Panc1 (cell line): ENCODE data around the gene GATA6. TPM values are rescaled to one million over a fixed set of nuclear protein-coding genes. Genes with fewer than 3 reads are reported as not detected.

Source experiments
- ATAC-seq: fragments of 200-7000 bp; cut with Tn5 transposase; 2 replicates; pipeline ENCODE4 v1.9.1; 2020; ENCODE audit warnings: mild to moderate bottlenecking, moderate library complexity
- BruUV-seq: library from RNA; stranded (reverse); fragments of 400-500 nt; replicated peaks from 2 replicates; lab custom pipeline; 2021; lab: Mats Ljungman, UMichigan
- CTCF ChIA-PET: fragments of 300-600 bp; sonication (Branson Sonifier 250); formaldehyde crosslinking; loops from one replicate; lab custom pipeline; 2022; ENCODE audit warnings: antibody characterized with exemption; lab: Charles Lee
- POLR2A ChIA-PET: fragments of 300-600 bp; sonication (Branson Sonifier 250); formaldehyde crosslinking; loops from one replicate; lab custom pipeline; 2022; ENCODE audit warnings: antibody characterized with exemption; lab: Charles Lee
- DNase-seq: peaks from one replicate; pipeline ENCODE4 v3.0.0-alpha.2; 2010; ENCODE audit warnings: low read depth, low spot score
- H3K27ac ChIP-seq: 2 replicates; pipeline ENCODE4 v1.5.1; 2011; ENCODE audit warnings: mild to moderate bottlenecking, low read length, inconsistent platforms
- H3K27me3 ChIP-seq: fragments of 200-500 bp; sonication (Bioruptor generic); 2 replicates; pipeline ENCODE4 v1.6.0; 2014; ENCODE audit warnings: low read length, inconsistent platforms; ENCODE audit not compliant: control insufficient read depth, insufficient read depth
- H3K36me3 ChIP-seq: fragments of 200-500 bp; sonication (Bioruptor generic); 2 replicates; pipeline ENCODE4 v1.5.1; 2014; ENCODE audit warnings: inconsistent platforms, mild to moderate bottlenecking, low read length, moderate library complexity; ENCODE audit not compliant: control insufficient read depth, insufficient read depth
- H3K4me1 ChIP-seq: 2 replicates; pipeline ENCODE4 v1.5.1; 2011; ENCODE audit warnings: inconsistent platforms, mild to moderate bottlenecking, low read length, moderate library complexity; ENCODE audit not compliant: control insufficient read depth, insufficient read depth
- H3K4me3 ChIP-seq, 2 experiments: 2 replicates each; pipeline ENCODE4 v1.5.1; 2011 to 2012; ENCODE audit warnings: low read depth in 2 of 2, low read length in 2 of 2, mild to moderate bottlenecking in 2 of 2, inconsistent platforms in 1 of 2, moderate library complexity in 1 of 2
- H3K9me3 ChIP-seq: fragments of 200-500 bp; sonication (Bioruptor generic); 2 replicates; pipeline ENCODE4 v1.5.1; 2014; ENCODE audit warnings: low read depth, mild to moderate bottlenecking, inconsistent platforms, low read length, moderate library complexity; ENCODE audit not compliant: control insufficient read depth, insufficient read depth
- CTCF ChIP-seq: fragments of 450-650 bp; IDR thresholded peaks from 2 replicates; pipeline ENCODE4 v1.5.1; 2017; ENCODE audit warnings: mild to moderate bottlenecking
- POLR2AphosphoS5 ChIP-seq: IDR thresholded peaks from 2 replicates; pipeline ENCODE4 v1.6.1; 2012; ENCODE audit warnings: mild to moderate bottlenecking, low read depth, low read length, moderate library complexity
- SIN3A ChIP-seq: IDR thresholded peaks from 2 replicates; pipeline ENCODE4 v1.6.1; 2012; ENCODE audit warnings: low read depth, mild to moderate bottlenecking, low read length, moderate library complexity, borderline replicate concordance; ENCODE audit not compliant: insufficient read depth
- TCF7L2 ChIP-seq: IDR thresholded peaks from 2 replicates; pipeline ENCODE4 v1.6.1; 2011; ENCODE audit warnings: mild to moderate bottlenecking, low read depth, low read length, inconsistent platforms
- in situ Hi-C: cut with HindIII; loops from 2 replicates; pipeline ENCODE4 v1.10.0; 2016; ENCODE audit warnings: low sequenced_read_pairs, low pct_unique_long_range_greater_than_20kb
- intact Hi-C: fragments of 100-400 bp; cut with micrococcal nuclease; formaldehyde crosslinking; loops from one replicate; pipeline ENCODE4 v1.10.0; 2022; ENCODE audit not compliant: unreplicated experiment
- total RNA-seq: library from RNA; stranded (reverse); gene quantifications from one replicate; pipeline ENCODE4 v1.2.1, GENCODE V29; 2021; ENCODE audit not compliant: unreplicated experiment
- TF ChIP-seq, protein P1 (sequence below), 2 experiments: IDR thresholded peaks; 2 replicates each; pipeline ENCODE4 v1.6.1; 2011 to 2012; ENCODE audit warnings: low read depth in 2 of 2, control low read depth in 1 of 2, low read length in 1 of 2, mild to moderate bottlenecking in 1 of 2, moderate library complexity in 1 of 2; ENCODE audit not compliant: insufficient read depth in 1 of 2

The GATA6 gene
- total RNA-seq, 1 experiment from 2014 or later: 0.51 TPM

- in situ Hi-C loops: no loop called here
- Histone ChIP-seq H3K9me3 (no peaks in the 10 kb centered on the region), H3K4me3 (no peak overlapping the region), H3K27me3 (peaks cover 39% of the 10 kb centered on the region), H3K36me3 (no peaks in the 10 kb centered on the region; the same call in 1 of the 2 replicates), H3K27ac (no peak overlapping the region), H3K4me1 (peaks cover 7% of the 10 kb centered on the region; the same call in 1 of the 2 replicates)
- no TSS peak for BruUV-seq
- DNase-seq: no peak
- CTCF ChIA-PET: no interaction called here
- intact Hi-C loops: loop anchor here (5.0 to 10.0 kb wide), 2 partner anchors 171 to 389 kb away; no protein-coding TSS in a partner anchor
- ATAC-seq: no peak
- POLR2A ChIA-PET: interaction anchor here (0.5 kb wide), 2 partner anchors 212 to 402 kb away, joined by 3 to 5 read pairs; no protein-coding TSS in a partner anchor
- TF ChIP-seq CTCF (no peak), SIN3A (no peak), POLR2AphosphoS5 (no peak), TCF7L2 (no peak)
- TF ChIP-seq, protein P1, sequence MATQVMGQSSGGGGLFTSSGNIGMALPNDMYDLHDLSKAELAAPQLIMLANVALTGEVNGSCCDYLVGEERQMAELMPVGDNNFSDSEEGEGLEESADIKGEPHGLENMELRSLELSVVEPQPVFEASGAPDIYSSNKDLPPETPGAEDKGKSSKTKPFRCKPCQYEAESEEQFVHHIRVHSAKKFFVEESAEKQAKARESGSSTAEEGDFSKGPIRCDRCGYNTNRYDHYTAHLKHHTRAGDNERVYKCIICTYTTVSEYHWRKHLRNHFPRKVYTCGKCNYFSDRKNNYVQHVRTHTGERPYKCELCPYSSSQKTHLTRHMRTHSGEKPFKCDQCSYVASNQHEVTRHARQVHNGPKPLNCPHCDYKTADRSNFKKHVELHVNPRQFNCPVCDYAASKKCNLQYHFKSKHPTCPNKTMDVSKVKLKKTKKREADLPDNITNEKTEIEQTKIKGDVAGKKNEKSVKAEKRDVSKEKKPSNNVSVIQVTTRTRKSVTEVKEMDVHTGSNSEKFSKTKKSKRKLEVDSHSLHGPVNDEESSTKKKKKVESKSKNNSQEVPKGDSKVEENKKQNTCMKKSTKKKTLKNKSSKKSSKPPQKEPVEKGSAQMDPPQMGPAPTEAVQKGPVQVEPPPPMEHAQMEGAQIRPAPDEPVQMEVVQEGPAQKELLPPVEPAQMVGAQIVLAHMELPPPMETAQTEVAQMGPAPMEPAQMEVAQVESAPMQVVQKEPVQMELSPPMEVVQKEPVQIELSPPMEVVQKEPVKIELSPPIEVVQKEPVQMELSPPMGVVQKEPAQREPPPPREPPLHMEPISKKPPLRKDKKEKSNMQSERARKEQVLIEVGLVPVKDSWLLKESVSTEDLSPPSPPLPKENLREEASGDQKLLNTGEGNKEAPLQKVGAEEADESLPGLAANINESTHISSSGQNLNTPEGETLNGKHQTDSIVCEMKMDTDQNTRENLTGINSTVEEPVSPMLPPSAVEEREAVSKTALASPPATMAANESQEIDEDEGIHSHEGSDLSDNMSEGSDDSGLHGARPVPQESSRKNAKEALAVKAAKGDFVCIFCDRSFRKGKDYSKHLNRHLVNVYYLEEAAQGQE (IDR thresholded peaks at IDR 0.05; ENCODE audit: insufficient read depth in 1 of 2, low read depth in 2 of 2, low read length in 1 of 2): no peak
Observed at GRCh38 chr18:22173221-22173927, 4.0 kb downstream of the GATA6 start.

- BruUV-seq: no TSS peak
- Histone ChIP-seq H3K4me1 (peaks cover 4% of the 10 kb centered on the region; the same call in 1 of the 2 replicates), H3K9me3 (no peaks in the 10 kb centered on the region), H3K27ac (no peak overlapping the region), H3K27me3 (peaks cover 41% of the 10 kb centered on the region), H3K36me3 (no peaks in the 10 kb centered on the region; the same call in 1 of the 2 replicates), H3K4me3 (no peak overlapping the region)
- ChIA-PET POLR2A (interaction anchor here (0.5 kb wide), 1 partner anchor 401 kb away, joined by 3 read pairs; no protein-coding TSS in a partner anchor), CTCF (no interaction called here)
- DNase-seq (no peak), ATAC-seq (no peak)
- TF ChIP-seq SIN3A: no peak
- intact Hi-C loops: loop anchor here (5.0 to 10.0 kb wide), 2 partner anchors 171 to 388 kb away; no protein-coding TSS in a partner anchor
- in situ Hi-C loops: no loop called here
Observed at GRCh38 chr18:22173928-22174301, 4.5 kb downstream of the GATA6 start.
